Liver (tissue), 9 donors: ENCODE data around the gene FER1L5. TPM values are rescaled to one million over a fixed set of nuclear protein-coding genes. Genes with fewer than 3 reads are reported as not detected.

Experiments
- DNase-seq: peaks from one replicate; pipeline ENCODE4 v3.0.0-alpha.2; 2017; ENCODE audit warnings: low spot score
- H3K27ac ChIP-seq, 2 donors: one replicate each; pipeline ENCODE4 v1.7.0; 2013; ENCODE audit warnings: inconsistent platforms in 2 of 2, low read length in 2 of 2, control low read depth in 1 of 2, low read depth in 1 of 2, mild to moderate bottlenecking in 1 of 2
- H3K27me3 ChIP-seq, 4 donors: one replicate each; pipeline versions ENCODE4 v1.6.1 to v1.7.0; 2013; ENCODE audit warnings: low read length in 3 of 4, inconsistent platforms in 1 of 4, mild to moderate bottlenecking in 1 of 4, moderate library complexity in 1 of 4; ENCODE audit not compliant: control insufficient read depth in 4 of 4, insufficient read depth in 4 of 4
- H3K36me3 ChIP-seq, 4 donors: one replicate each; pipeline versions ENCODE4 v1.6.1 to v1.7.0; 2013; ENCODE audit warnings: low read length in 3 of 4, mild to moderate bottlenecking in 3 of 4, low read depth in 1 of 4, moderate library complexity in 1 of 4; ENCODE audit not compliant: control insufficient read depth in 4 of 4, insufficient read depth in 3 of 4
- H3K4me1 ChIP-seq, 4 donors: one replicate each; pipeline versions ENCODE4 v1.6.1 to v1.7.0; 2013; ENCODE audit warnings: low read length in 3 of 4, mild to moderate bottlenecking in 3 of 4, moderate library complexity in 1 of 4; ENCODE audit not compliant: control insufficient read depth in 4 of 4, insufficient read depth in 4 of 4
- H3K4me3 ChIP-seq, 3 donors: one replicate each; pipeline versions ENCODE4 v1.6.1 to v1.7.0; 2013; ENCODE audit warnings: low read length in 3 of 3, control low read depth in 1 of 3, low read depth in 1 of 3, mild to moderate bottlenecking in 1 of 3
- H3K9ac ChIP-seq, 2 donors: one replicate each; pipeline ENCODE4 v1.7.0; 2013; ENCODE audit warnings: low read length in 2 of 2, mild to moderate bottlenecking in 2 of 2, moderate library complexity in 2 of 2, control low read depth in 1 of 2, low read depth in 1 of 2
- H3K9me3 ChIP-seq, 4 donors: one replicate each; pipeline versions ENCODE4 v1.6.1 to v1.7.0; 2013; ENCODE audit warnings: low read length in 3 of 4; ENCODE audit not compliant: control insufficient read depth in 4 of 4
- EGR1 ChIP-seq, 2 donors: IDR thresholded peaks; 2 replicates each; pipeline ENCODE4 v1.6.1; 2016 to 2018; ENCODE audit warnings: antibody characterized with exemption in 2 of 2, low read depth in 2 of 2
- FOXA1 ChIP-seq: IDR thresholded peaks from 2 replicates; pipeline ENCODE4 v1.6.1; 2016; ENCODE audit warnings: antibody characterized with exemption
- FOXA2 ChIP-seq: IDR thresholded peaks from 2 replicates; pipeline ENCODE4 v1.6.1; 2016; ENCODE audit warnings: antibody characterized with exemption
- HNF4A ChIP-seq, 2 donors: conservative IDR thresholded peaks; 2 replicates each; pipeline ENCODE4 v1.6.1; 2016; ENCODE audit warnings: antibody characterized with exemption in 2 of 2, mild to moderate bottlenecking in 2 of 2
- HNF4G ChIP-seq: IDR thresholded peaks from 2 replicates; pipeline ENCODE4 v1.6.1; 2016; ENCODE audit warnings: antibody characterized with exemption
- JUND ChIP-seq, 2 donors: IDR thresholded peaks; 2 replicates each; pipeline ENCODE4 v1.6.1; 2016; ENCODE audit warnings: antibody characterized with exemption in 2 of 2
- NR2F2 ChIP-seq: IDR thresholded peaks from 2 replicates; pipeline ENCODE4 v1.6.1; 2016; ENCODE audit warnings: antibody characterized with exemption
- RAD21 ChIP-seq, 2 donors: IDR thresholded peaks; 2 replicates each; pipeline ENCODE4 v1.6.1; 2016; ENCODE audit warnings: antibody characterized with exemption in 2 of 2, mild to moderate bottlenecking in 2 of 2
- RXRA ChIP-seq, 2 donors: IDR thresholded peaks; 2 replicates each; pipeline ENCODE4 v1.6.1; 2017 to 2018; ENCODE audit warnings: antibody characterized with exemption in 2 of 2, mild to moderate bottlenecking in 1 of 2
- SP1 ChIP-seq: IDR thresholded peaks from 2 replicates; pipeline ENCODE4 v1.6.1; 2018; ENCODE audit warnings: antibody characterized with exemption, mild to moderate bottlenecking
- TAF1 ChIP-seq: conservative IDR thresholded peaks from 2 replicates; pipeline ENCODE4 v1.6.1; 2016; ENCODE audit warnings: antibody characterized with exemption, mild to moderate bottlenecking
- YY1 ChIP-seq: IDR thresholded peaks from 2 replicates; pipeline ENCODE4 v1.6.1; 2016; ENCODE audit warnings: antibody characterized with exemption, mild to moderate bottlenecking
- whole genome bisulfite sequencing: extraction: QIAGEN DNeasy Blood & Tissue Kit; methylation state at CpG from one replicate; pipeline ENCODE4 v1.1.7; 2013; 5-methylcytosine and 5-hydroxymethylcytosine counted together
- polyA plus RNA-seq, 2 donors: library from polyadenylated mRNA; stranded (reverse) in 1 of 2; unstranded in 1 of 2; fragments of 200-250 nt in 1 of 2; fragments of >200 nt in 1 of 2; fragmentation: Nextera tagmentation in 1 of 2; extraction: Ambion mirVana in 1 of 2; gene quantifications; one replicate each; pipeline versions ENCODE4 v1.2.1 to v1.2.3, GENCODE V29; 2013 to 2015
- total RNA-seq, 2 donors: library from RNA; depleted of rRNA; stranded (reverse); fragments of >200 nt; gene quantifications; one replicate each; pipeline ENCODE4 v1.2.3, GENCODE V29; 2014
- TF ChIP-seq, protein P1 (sequence below): IDR thresholded peaks from 2 replicates; pipeline ENCODE4 v1.6.1; 2016; ENCODE audit warnings: antibody characterized with exemption, mild to moderate bottlenecking
- TF ChIP-seq, protein P2 (sequence below): IDR thresholded peaks from 2 replicates; pipeline ENCODE4 v1.6.1; 2016; ENCODE audit warnings: antibody characterized with exemption
- TF ChIP-seq, protein P3 (sequence below): fragments of 150-350 bp; IDR thresholded peaks from 2 replicates; pipeline ENCODE4 v1.5.1; 2017; ENCODE audit warnings: improper control_type of control experiment, low read depth, low read length; ENCODE audit not compliant: missing input control
- TF ChIP-seq, protein P4 (sequence below): IDR thresholded peaks from 2 replicates; pipeline ENCODE4 v1.6.1; 2016; ENCODE audit warnings: antibody characterized with exemption
- TF ChIP-seq, protein P5 (sequence below): IDR thresholded peaks from 2 replicates; pipeline ENCODE4 v1.6.1; 2016; ENCODE audit warnings: antibody characterized with exemption
- donor health status: healthy.
- donor health status: healthy.
- donor health status: healthy.
- donor health status: healthy.
- donor health status: healthy.

FER1L5 gene
- total and polyA plus RNA-seq, 4 donors = under 0.01 TPM; not detected in 3

DNA sequence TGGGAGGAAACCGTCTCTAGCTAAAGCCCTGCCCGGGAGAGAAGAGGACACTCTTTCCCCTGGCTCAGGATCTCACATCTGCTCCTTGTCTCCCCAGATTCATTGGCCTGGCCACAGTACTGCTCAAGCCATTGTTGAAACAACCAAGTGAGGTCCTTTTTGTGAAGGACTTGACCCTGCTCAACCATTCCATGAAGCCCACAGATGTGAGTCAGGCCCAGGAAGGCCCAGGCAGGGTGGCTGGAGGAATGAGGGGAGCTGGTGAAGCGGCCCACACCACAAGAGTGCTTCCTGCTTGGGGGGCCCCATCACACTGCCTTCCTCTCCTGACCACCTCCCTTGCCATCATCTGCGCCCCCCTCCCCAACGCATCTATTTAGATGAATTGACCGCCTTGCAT, 5.1 kb downstream of the FER1L5 start:
- Histone ChIP-seq H3K9ac (no peak overlapping the region), H3K27ac (no peak overlapping the region), H3K4me1 (no peaks in the 10 kb centered on the region), H3K36me3 (no peaks in the 10 kb centered on the region), H3K9me3 (no peaks in the 10 kb centered on the region), H3K4me3 (no peak overlapping the region), H3K27me3 (no peaks in the 10 kb centered on the region)
- WGBS = 95% methylated on average over 6 of the region's 6 CpGs
- TF ChIP-seq EGR1 (IDR thresholded peaks at IDR 0.05; ENCODE audit: low read depth in 2 of 2) (no peak), JUND (IDR thresholded peaks at IDR 0.05) (no peak), YY1 (no peak), FOXA1 (no peak), TAF1 (no peak), FOXA2 (no peak), HNF4G (no peak), RXRA (IDR thresholded peaks at IDR 0.05) (no peak), NR2F2 (no peak)
- TF ChIP-seq, protein P1, sequence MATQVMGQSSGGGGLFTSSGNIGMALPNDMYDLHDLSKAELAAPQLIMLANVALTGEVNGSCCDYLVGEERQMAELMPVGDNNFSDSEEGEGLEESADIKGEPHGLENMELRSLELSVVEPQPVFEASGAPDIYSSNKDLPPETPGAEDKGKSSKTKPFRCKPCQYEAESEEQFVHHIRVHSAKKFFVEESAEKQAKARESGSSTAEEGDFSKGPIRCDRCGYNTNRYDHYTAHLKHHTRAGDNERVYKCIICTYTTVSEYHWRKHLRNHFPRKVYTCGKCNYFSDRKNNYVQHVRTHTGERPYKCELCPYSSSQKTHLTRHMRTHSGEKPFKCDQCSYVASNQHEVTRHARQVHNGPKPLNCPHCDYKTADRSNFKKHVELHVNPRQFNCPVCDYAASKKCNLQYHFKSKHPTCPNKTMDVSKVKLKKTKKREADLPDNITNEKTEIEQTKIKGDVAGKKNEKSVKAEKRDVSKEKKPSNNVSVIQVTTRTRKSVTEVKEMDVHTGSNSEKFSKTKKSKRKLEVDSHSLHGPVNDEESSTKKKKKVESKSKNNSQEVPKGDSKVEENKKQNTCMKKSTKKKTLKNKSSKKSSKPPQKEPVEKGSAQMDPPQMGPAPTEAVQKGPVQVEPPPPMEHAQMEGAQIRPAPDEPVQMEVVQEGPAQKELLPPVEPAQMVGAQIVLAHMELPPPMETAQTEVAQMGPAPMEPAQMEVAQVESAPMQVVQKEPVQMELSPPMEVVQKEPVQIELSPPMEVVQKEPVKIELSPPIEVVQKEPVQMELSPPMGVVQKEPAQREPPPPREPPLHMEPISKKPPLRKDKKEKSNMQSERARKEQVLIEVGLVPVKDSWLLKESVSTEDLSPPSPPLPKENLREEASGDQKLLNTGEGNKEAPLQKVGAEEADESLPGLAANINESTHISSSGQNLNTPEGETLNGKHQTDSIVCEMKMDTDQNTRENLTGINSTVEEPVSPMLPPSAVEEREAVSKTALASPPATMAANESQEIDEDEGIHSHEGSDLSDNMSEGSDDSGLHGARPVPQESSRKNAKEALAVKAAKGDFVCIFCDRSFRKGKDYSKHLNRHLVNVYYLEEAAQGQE = no peak
- TF ChIP-seq, protein P2, sequence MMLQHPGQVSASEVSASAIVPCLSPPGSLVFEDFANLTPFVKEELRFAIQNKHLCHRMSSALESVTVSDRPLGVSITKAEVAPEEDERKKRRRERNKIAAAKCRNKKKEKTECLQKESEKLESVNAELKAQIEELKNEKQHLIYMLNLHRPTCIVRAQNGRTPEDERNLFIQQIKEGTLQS = no peak
- TF ChIP-seq, protein P3, sequence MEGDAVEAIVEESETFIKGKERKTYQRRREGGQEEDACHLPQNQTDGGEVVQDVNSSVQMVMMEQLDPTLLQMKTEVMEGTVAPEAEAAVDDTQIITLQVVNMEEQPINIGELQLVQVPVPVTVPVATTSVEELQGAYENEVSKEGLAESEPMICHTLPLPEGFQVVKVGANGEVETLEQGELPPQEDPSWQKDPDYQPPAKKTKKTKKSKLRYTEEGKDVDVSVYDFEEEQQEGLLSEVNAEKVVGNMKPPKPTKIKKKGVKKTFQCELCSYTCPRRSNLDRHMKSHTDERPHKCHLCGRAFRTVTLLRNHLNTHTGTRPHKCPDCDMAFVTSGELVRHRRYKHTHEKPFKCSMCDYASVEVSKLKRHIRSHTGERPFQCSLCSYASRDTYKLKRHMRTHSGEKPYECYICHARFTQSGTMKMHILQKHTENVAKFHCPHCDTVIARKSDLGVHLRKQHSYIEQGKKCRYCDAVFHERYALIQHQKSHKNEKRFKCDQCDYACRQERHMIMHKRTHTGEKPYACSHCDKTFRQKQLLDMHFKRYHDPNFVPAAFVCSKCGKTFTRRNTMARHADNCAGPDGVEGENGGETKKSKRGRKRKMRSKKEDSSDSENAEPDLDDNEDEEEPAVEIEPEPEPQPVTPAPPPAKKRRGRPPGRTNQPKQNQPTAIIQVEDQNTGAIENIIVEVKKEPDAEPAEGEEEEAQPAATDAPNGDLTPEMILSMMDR = no peak
- TF ChIP-seq, protein P4, sequence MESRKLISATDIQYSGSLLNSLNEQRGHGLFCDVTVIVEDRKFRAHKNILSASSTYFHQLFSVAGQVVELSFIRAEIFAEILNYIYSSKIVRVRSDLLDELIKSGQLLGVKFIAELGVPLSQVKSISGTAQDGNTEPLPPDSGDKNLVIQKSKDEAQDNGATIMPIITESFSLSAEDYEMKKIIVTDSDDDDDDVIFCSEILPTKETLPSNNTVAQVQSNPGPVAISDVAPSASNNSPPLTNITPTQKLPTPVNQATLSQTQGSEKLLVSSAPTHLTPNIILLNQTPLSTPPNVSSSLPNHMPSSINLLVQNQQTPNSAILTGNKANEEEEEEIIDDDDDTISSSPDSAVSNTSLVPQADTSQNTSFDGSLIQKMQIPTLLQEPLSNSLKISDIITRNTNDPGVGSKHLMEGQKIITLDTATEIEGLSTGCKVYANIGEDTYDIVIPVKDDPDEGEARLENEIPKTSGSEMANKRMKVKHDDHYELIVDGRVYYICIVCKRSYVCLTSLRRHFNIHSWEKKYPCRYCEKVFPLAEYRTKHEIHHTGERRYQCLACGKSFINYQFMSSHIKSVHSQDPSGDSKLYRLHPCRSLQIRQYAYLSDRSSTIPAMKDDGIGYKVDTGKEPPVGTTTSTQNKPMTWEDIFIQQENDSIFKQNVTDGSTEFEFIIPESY = no peak
- DNase-seq = no peak

DNA sequence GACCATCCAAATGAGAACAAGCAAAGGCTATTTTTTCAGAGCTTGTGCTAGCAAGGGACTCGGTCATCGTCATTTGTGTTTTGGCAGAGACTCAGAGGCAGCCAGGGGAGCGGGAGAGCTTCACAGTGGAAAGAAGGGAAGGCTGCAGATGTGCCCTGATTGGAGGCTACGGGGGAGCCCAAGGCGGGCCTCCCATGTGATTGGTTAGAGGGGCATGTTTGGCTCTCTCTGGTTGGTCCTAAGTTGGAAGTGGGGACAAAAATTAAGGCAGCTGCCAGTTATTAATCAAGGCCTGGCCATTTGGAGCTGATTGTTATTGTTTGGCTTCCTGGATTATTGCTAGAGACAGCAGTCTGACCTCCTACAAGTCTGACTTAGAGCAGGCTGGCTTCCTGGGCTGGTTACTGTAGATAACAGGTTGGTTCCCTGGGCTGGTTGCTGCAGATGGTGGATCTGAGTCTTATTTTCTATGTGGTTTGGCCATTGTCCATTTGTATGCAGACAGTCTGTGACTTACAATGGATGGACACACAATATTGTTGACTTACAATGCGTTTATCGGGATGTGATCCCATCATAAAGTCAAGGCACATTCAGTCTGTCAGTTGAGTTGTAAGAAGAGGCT, 5.9 kb downstream of the FER1L5 start:
- Histone ChIP-seq H3K4me1 (no peaks in the 10 kb centered on the region), H3K27me3 (no peaks in the 10 kb centered on the region), H3K9ac (no peak overlapping the region), H3K4me3 (no peak overlapping the region), H3K9me3 (no peaks in the 10 kb centered on the region), H3K36me3 (no peaks in the 10 kb centered on the region), H3K27ac (no peak overlapping the region)
- no peak for DNase-seq
- no peak for TF ChIP-seq FOXA2
- TF ChIP-seq YY1 = no peak
- TF ChIP-seq SP1 = no peak
- TF ChIP-seq TAF1 = no peak
- TF ChIP-seq, protein P5, sequence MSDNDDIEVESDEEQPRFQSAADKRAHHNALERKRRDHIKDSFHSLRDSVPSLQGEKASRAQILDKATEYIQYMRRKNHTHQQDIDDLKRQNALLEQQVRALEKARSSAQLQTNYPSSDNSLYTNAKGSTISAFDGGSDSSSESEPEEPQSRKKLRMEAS = no peak
- TF ChIP-seq HNF4A (conservative IDR thresholded peaks at IDR 0.05) = no peak
- TF ChIP-seq RAD21 (IDR thresholded peaks at IDR 0.05) = no peak
- TF ChIP-seq NR2F2 = no peak
- no peak for TF ChIP-seq EGR1 (IDR thresholded peaks at IDR 0.05; ENCODE audit: low read depth in 2 of 2)
- TF ChIP-seq, protein P3 = no peak
- TF ChIP-seq, protein P2 = no peak
- TF ChIP-seq JUND (IDR thresholded peaks at IDR 0.05) = no peak
- TF ChIP-seq RXRA (IDR thresholded peaks at IDR 0.05) = no peak
- WGBS = 96% methylated on average over 7 of the region's 7 CpGs
